Measurements from ENCODE around the gene OR5T3. TPM values are rescaled to one million over a fixed set of nuclear protein-coding genes. Genes with fewer than 3 reads are reported as not detected.
"Not testable (repeated sequence)": the region's sequence is repeated elsewhere in the genome, so short reads cannot be mapped to it uniquely, and the experiment has no call there.

OR5T3 gene
- total RNA-seq = not detected

GRCh38 chr11:56251954-56252353, at the start of gene OR5T3:
Gene OR5T3 (plus strand): TSS chr11:56252254. CDS start chr11:56252254, 0 bp downstream.
- no peak for DNase-seq

DNA sequence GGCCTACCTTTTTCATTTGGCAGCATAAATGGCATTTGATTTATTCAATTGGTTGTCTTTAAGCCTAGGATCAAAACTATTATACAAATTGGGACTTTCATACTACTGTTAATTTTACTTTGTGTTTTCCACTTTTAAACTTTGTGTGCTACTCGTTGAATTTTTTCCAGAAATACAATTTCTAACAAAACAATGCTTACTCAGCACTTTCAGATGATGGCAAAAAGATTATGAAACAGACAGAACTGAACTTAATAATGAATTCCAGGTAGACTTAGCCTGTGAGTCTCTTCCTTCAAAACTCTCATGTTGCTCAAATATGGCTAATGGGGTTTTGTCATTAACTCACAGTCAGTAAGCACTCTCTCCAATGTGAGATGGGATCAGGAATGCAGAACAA, 44.3 kb upstream of the OR5T3 start:
- no peak for DNase-seq

DNA sequence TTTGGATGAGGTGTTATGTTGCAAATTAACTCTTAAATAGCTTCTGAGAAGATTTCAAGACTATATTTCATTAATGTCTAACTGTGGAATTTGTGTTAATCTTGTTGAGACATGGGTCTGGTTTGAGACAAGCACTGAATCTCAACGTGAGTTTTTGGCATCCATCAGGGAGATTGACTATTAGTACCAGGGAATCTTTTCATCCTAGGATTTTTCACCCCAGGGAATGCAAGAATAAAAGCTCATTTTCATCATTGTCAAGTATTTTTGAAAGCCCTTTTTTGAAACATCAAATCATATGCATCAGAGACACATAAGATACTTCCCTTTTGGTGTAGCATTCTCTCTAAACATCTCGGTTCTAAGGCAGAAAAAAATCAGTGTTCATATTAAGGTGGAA, 37.5 kb upstream of the OR5T3 start:
- no peak for DNase-seq

DNA sequence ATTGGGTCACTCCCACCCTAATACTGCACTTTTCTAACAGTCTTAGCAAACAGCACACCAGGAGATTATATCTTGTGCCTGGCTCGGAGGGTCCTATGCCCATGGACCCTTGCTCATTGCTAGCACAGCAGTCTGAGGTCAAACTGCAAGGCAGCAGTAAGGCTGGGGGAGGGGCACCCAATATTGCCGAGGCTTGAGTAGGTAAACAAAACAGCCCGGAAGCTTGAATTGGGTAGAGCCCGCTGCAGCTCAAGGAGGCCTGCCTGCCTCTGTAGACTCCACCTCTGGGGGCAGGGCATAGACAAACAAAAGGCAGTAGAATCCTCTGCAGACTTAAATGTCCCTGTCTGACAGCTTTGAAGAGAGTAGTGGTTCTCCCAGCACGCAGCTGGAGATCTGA, 32.3 kb upstream of the OR5T3 start:
- DNase-seq = not testable (repeated sequence)

GRCh38 chr11:56234155-56234554, 17.9 kb upstream of the OR5T3 start, which contains the start of gene OR5T2:
Gene OR5T2 (minus strand): TSS chr11:56234255. CDS start chr11:56233062, 1,193 bp downstream.
- no peak for DNase-seq

- no peak for DNase-seq
Observed at GRCh38 chr11:56271092-56271491, 19.0 kb downstream of the OR5T3 start.

DNA sequence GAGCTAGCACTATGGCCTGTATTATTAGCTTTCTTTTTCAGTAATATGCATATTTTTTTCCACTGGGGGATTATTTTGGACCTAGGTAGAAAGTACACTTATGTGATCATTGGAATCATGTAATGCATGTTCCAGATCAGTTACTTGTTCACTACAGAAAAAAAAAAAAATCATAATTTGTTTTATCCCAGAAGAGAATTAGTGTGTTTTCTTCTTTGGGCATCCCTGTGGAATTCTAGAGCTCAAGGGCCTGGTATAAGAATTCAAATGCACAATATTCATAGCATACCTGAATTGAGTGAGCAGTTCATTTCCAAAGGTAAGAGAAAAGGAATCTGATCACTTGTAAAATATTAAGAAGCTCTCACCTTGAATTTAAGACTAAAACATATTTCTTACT, 21.8 kb downstream of the OR5T3 start, which contains the start of gene OR5T1:
OR5T1 (plus strand) TSS at position 301 of the 400 bp plus-strand sequence. CDS start 1,485 bp downstream, outside the sequence.
- no peak for DNase-seq

DNA sequence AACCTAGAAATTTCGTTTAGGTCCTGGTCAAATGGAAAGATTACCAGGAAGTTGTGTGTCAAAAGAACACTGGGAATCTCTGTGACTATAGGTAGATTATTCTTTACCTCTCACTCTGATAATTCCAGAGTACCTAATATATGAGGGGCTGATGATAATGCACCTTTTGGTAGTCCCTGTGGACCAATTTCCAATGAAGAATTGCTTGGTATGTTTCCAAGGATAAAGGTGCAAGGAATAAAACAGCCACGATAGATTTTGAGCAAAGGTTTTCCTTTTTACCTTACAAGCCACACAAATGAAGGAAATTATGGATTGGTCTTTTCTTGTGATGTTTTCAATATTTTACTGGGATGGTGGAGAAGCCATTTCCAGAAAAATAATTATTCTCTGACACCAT, 40.1 kb downstream of the OR5T3 start, which contains the start of gene OR8H1:
OR8H1 (minus strand) TSS at position 101 of the 400 bp plus-strand sequence. CDS start 1,192 bp downstream, outside the sequence.
- no peak for DNase-seq

DNA sequence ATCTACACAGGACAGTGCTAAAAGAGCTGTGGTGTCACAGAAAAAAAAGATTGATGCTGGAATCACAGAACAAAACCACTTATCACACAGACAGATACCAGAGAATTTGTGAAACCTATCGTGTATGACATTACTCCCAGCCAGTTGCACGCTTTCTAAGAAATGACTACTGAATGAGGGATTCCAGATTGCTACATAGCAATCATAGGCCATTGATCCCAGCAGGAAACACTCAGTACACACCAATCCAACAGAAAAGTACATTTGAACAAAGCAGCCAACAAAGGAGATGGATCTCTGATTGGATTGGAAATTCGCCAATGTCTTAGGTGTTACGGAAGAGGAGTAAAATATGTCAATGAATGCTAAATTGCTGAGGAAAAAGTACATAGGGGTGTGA, 44.8 kb downstream of the OR5T3 start:
- no peak for DNase-seq

Other genes with a start within 250 kb of the OR5T3 start
- not detected for gene OR5AS1, start 224.6 kb upstream of the OR5T3 start, total RNA-seq
- not detected for gene OR8I2, start 158.9 kb upstream of the OR5T3 start, total RNA-seq
- not detected for gene OR8H2, start 148.6 kb upstream of the OR5T3 start, total RNA-seq
- not detected for gene OR8H3, start 129.9 kb upstream of the OR5T3 start, total RNA-seq
- not detected for gene OR8J3, start 112.1 kb upstream of the OR5T3 start, total RNA-seq
- not detected for gene OR8K5, start 91.9 kb upstream of the OR5T3 start, total RNA-seq
- gene OR5J2, start 75.6 kb upstream of the OR5T3 start, total RNA-seq = not detected
- gene OR5T2, start 18.0 kb upstream of the OR5T3 start, total RNA-seq = not detected
- not detected for gene OR5T1, start 21.9 kb downstream of the OR5T3 start, total RNA-seq
- gene OR8H1, start 40.0 kb downstream of the OR5T3 start, total RNA-seq = not detected
- gene OR8K3, start 62.9 kb downstream of the OR5T3 start, total RNA-seq = not detected
- gene OR8K1, start 93.8 kb downstream of the OR5T3 start, total RNA-seq = not detected
- gene OR8J1, start 102.0 kb downstream of the OR5T3 start, total RNA-seq = not detected
- gene OR8U1, start 123.4 kb downstream of the OR5T3 start, total RNA-seq = not detected
- not detected for gene OR5AL1, start 160.4 kb downstream of the OR5T3 start, total RNA-seq
- not detected for gene OR5M3, start 221.1 kb downstream of the OR5T3 start, total RNA-seq
- gene OR5M8, start 239.1 kb downstream of the OR5T3 start, total RNA-seq = not detected

Data from tongue (tissue), 2 donors.